ENCODE data around the gene SMAD1.
A peak's percentile ranks its signal among the peaks of the same experiment; 100 is the strongest.

SMAD1 gene

GRCh38 chr4:145481164-145481941, at the start of gene SMAD1:
Gene SMAD1 (plus strand): TSS chr4:145481853. CDS start chr4:145514614, 32,761 bp downstream.
- peak; percentile 16 for DNase-seq

DNA sequence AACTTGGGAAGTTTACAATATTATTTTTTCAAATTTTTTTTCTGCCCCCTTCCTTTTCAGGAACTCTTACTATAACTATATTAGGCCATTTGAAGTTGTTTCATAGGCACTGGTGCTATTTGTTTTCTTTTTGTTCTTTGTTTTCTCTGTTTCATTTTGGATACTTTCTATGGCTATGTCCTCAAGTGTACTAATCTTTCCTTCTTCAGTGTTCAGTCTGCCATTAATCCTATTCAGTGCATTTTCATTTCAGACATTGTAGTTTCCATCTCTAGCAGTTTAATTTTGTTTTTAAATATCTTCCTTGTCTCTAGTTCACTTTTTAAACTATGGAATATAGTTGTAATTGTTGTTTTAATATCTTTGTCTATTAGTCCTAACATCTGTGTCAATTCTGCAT, 48.0 kb upstream of the SMAD1 start:
- no peak for DNase-seq

DNA sequence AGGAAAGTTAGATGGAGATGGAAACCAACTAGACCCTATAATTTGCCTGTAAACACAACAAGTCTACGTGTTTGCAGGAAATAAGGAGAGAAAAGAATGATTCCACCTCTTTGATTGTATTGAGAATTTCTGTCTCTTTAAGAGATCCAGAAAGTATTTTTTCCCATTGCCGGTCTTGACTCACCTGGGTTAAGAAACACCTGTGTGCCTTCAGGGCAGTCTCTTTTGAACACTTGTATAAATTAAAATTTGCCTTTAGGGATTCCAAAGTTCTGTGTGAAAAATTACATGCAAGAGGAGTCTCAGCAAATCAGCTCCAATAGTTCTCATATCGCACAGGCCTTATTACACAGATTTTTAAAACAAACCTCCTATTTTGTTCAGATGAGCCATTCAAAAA, 46.0 kb upstream of the SMAD1 start:
- DNase-seq: no peak

DNA sequence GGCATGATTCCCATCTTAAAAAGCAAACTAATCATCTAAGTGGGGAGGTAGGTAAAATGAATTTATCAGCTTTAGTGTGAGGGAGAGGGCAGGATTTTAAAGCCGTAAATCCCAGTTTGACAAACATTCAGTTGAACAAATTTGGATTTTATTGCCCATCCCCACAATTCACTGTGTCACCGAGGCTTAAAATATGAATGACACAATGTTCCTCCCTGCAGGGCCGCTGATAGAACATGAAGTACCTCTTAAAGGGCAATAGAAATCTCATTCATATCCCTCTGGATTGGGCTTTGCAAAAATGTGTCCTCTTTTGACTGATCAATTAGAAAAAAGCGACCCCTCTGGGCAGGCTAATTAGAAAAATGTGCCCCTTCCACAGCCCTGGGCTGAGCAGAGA, 45.5 kb upstream of the SMAD1 start:
- no peak for DNase-seq

- no peak for DNase-seq
Observed at GRCh38 chr4:145436796-145437195, 44.9 kb upstream of the SMAD1 start.

DNA sequence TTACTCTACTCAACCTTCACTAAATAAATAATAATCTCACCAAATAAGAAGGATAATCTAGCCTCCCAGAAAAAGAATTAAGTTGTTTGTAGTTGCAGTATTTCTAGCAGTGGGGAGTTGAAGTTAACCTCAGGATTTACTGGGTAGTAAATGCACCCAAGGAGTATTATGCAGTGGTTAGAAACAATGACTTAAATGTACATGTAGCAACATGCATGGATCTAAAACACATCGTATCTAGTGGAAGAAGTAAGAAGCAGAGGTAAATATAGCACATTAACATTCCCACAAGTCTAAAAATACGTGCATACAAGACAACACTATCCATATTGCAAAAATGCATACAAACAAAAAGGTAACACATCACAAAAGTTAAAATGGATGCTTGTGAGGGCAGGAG, 44.2 kb upstream of the SMAD1 start:
- DNase-seq: no peak

- DNase-seq: no peak
Observed at GRCh38 chr4:145438298-145438697, 43.4 kb upstream of the SMAD1 start.

DNA sequence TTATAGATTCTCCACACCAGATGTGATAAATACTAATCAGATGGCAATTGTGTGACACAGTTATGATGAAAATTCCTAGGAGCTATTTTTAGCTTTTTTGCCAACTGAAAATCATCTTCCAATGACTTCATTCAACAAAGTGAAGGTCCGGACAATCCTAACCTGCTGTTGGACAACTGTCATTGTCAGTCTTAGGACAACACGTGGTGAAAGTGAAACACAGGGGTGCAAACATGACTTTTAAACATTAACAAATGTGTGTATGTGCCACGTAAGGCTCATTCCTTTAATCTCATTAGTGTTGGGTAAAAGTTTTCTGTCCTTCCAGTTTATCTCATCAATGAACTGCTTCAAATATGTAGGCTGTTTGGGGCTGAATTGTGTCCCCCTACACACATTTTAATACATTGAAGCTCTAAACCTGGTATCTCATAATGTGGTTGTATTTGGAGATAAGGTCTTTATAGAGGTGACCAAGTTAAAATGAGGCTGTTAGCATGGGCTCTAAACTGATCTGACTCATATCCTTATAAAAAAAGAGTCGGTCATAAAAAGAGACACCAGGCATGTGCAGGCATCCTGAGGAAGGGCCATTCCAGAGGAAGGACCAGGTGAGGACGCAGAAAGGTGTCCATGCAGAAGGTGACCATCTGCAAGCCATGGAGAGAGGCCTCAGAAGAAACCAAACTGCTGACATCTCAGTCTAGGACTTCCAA, 41.2 kb upstream of the SMAD1 start:
- no peak for DNase-seq

- no peak for DNase-seq
Observed at GRCh38 chr4:145446184-145446583, 35.5 kb upstream of the SMAD1 start.

GRCh38 chr4:145451895-145452294, 29.8 kb upstream of the SMAD1 start:
- DNase-seq: no peak

DNA sequence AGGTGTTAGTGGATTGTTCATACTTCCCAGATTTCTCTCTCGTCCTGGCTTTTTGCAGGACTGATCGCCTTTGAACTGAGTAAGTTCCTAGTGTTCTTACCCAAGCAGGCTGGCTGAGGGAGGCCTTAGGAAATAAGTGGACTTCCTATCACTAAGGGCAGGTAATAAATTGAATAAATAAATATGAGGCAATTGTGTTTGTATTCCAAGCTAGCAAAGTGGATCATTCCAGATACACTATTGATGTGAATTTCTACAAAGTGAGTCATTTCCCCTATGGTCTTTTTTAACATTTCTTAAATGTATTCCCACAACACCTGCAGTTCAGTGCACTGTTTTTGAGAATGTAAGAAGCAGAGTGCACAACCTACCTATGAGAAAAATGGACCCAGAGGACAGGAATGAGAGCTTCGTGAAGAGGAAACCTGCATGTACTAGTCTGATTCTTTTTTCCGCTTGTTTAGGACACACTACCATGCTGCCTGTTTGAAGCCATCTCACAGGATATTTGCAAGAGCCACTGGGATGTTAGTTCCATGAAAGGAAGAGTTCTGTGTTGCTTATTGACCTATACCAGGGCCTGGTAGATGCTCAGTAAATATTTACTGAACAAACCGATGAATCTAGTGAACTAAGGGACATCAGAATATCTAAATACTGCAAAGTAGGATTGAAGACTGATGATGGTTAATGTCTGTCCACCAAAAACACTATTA, 29.0 kb upstream of the SMAD1 start:
- DNase-seq: no peak

- no peak for DNase-seq
Observed at GRCh38 chr4:145453163-145453520, 28.5 kb upstream of the SMAD1 start.

DNA sequence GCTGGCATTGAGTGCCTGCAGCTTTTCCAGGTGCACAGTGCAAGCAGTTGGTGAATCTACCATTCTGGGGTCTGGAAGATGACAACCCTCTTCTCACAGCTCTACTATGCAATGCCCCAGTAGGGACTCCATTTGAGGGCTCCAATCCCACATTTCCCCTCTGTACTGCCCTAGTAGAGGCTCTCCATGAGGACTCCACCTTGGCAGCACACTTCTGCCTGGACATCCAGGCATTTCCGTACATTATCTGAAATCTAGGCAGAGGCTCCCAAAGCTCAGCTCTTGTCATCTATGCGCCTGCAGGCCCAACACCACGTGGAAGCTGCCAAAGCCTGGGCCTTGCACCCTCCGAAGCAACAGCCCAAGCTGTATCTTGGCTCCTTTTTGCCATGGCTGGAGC, 8.4 kb upstream of the SMAD1 start:
- no peak for DNase-seq

DNA sequence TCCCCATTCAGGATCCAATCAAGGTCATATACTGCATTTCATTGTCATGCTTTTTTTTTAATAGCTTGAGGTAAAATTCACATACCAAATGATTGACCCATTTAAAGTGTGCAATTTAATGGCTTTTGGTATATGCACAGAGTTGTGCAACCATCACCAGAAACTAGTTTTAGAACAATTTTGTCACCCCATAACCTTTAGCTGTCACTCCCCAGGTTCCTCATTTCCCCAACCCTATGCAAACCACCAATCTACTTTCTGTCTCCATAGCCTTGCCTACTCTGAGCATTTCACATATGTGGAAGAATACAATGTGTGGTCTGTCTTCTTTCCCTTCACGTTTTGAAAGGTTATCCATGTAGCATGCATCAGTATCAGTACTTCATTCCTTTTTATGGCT, 1.4 kb upstream of the SMAD1 start:
- DNase-seq: no peak

DNA sequence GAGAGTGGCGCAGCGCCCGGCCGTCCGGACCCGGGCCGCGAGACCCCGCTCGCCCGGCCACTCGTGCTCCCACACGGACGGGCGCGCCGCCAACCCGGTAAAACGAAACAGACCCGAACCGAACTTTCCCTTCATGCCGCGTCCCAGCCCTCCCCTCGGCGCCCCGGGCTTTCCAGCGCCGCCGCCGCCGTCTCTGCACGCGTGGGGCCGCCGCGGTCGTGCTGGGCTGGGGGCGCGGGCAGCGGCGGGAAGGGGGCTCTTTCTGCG, 222 bp downstream of the SMAD1 start:
- DNase-seq: no peak

DNA sequence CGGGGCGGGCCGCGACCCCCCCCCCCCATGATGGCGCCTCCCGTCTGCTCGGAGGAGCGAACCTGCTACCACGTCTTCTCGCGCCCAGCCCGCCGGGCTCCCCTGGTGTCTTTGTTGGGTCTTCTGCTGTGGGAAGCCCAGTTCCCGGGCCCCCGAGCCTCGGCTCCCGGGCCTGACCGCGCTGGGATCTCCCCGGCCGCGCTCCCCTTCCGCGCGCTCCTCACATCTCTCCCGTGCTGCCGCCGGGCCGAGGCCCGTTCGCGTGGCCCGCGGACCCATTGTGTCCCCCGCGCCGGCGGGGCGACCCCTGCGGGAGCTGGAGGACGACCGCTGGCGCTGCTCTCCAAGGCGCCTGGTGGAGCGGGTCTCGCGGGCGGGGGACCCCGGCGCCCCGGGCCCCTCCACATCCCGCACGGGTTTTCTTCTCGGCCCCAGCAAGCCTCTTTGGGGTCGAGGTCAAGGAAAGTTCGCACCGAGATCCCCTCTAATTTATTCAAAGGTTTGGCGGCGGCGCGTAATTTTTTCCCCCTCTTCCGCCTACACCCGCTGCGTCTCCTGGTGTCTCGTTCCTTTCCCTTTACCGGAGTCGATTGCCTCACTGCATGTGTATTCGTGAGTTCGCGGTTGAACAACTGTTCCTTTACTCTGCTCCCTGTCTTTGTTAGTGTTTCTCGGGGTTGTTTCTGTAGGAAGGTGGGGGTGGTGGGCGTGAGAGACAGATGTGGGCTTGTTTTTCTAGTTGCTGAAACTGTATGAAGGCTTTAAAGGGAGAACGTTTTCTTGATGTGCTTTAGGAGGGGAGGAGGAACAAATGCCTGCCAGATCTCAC, 770 bp downstream of the SMAD1 start:
- DNase-seq: peak; percentile 63

DNA sequence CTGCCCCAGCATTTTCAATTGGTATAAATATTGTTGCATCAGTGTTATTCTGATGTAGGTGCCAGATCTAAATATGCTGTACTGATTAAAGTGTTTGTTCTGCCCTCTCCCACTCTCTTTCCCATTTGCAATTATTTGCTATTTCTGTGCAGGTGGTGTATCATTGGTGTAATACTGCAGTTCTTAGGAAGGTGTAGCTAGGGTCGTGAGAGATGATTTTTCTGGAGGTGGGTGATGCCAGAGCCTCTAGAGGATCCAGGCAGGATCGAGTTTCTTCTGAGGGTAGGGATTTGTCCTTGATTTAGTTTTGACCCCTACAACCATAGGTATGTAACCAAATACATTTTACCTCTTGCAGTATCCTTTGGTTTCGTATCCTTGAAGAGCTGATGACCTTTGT, 1.9 kb downstream of the SMAD1 start:
- DNase-seq: no peak

GRCh38 chr4:145484225-145484846, 2.7 kb downstream of the SMAD1 start:
- DNase-seq: no peak

- no peak for DNase-seq
Observed at GRCh38 chr4:145485120-145485519, 3.5 kb downstream of the SMAD1 start.

GRCh38 chr4:145486603-145487002, 5.0 kb downstream of the SMAD1 start:
- no peak for DNase-seq

DNA sequence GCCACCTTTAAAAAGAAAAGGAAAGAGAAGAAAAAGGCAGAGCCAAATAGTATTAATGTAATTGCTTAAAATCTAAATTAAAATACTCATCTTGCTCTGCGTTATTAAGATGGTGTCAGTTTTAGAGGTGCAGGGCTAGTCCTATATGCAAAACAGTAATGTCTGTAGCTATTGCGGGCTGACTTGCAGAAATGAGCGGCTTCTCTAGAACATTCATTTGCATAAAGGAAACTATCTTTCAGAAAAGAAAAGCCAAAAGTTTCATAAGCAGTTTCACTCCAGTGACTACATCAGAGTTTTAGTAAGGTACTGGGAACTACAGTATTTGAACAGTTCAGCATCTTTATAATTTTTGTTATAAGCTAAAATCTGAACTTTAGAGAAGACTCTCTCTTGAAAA, 6.0 kb downstream of the SMAD1 start:
- DNase-seq: peak; percentile 7

DNA sequence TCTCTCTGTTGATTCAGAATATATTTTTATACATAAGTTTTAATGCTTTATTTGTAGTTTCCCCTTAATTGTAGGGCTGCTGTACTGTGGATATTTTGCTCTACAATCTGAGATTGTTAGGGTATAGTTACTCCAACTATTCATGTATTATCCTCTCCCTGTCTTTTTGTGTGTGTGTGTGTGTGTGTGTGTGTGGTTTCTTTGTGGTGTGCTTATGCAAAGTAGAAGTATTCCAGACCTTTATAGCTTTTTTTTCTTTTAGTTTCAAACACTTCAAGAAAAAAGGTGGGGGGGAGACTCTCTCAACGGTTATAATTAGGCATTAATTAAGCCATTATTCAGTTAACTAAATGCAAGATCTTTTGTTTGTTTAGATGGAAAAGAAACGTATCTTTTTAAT, 6.7 kb downstream of the SMAD1 start:
- no peak for DNase-seq

DNA sequence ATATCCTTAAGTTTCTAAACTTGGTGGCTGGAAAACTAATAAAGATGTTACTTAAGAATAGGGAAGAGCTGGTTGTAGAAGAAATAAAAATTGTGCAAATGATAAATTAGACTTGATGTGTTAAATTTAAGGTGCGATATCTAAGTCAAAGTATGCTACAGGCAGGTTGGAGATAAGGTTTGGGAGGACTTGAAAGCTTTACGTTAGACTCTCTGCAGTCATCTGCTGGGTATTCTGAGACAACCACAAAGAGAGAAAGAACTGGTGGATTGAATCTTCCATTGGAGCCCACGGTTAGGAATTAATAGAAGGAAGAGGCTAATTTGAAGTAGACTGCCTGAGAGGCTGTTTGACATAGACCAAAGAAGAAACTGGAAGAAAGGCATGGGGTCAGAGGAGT, 7.9 kb downstream of the SMAD1 start:
- DNase-seq: no peak

All from stimulated activated naive CD4-positive, alpha-beta T cell treated with Interleukin-2 at 50 U/mL for 16 hours (primary cell).